ENCODE data around the gene HRH4.

GRCh38 chr18:24465486-24465885 lies 5.0 kb downstream of the HRH4 start:
- TF ChIP-seq SIN3A (IDR thresholded peaks at IDR 0.05; ENCODE audit: borderline replicate concordance, insufficient read depth, low read length) = no peak
- TF ChIP-seq POLR2AphosphoS5 (IDR thresholded peaks at IDR 0.05; ENCODE audit: low read depth, low read length) = no peak
- TF ChIP-seq REST (IDR thresholded peaks at IDR 0.05; ENCODE audit: insufficient read depth in 1 of 2, low read depth in 2 of 2, low read length in 2 of 2) = no peak
